HG03432 (cell line): ENCODE measurements around the gene TMEM106B.
"Not testable (repeated sequence)": the region's sequence is repeated elsewhere in the genome, so short reads cannot be mapped to it uniquely, and the experiment has no call there.

ENCODE experiments used
- ATAC-seq: cut with Tn5 transposase; IDR thresholded peaks from one replicate; pipeline ENCODE4 v1.9.1; 2021; ENCODE audit warnings: mild to moderate bottlenecking, moderate library complexity; ENCODE audit not compliant: unreplicated experiment

TMEM106B gene

GRCh38 chr7:12211054-12211710, at the start of gene TMEM106B:
TSS of gene TMEM106B (plus strand) at chr7:12211294. CDS start at chr7:12214811, 3,517 bp downstream.
- peak; percentile 96 for ATAC-seq

GRCh38 chr7:12162415-12163113, 48.5 kb upstream of the TMEM106B start:
- ATAC-seq: no peak

DNA sequence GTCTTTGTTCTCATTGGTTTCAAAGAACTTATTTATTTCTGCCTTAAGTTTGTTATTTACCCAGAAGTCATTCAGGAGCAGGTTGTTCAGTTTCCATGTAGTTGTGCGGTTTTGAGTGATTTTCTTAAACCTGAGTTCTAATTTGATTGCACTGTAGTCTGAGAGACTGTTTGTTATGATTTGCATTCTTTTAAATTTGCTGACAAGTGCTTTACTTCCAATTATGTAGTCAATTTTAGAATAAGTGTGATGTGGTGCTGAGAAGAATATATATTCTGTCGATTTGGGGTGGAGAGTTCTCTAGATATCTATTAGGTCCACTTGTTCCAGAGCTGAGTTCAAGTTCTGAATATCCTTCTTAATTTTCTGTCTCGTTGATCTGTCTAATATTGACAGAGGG, 43.0 kb upstream of the TMEM106B start:
- ATAC-seq: not testable (repeated sequence)

GRCh38 chr7:12169981-12170820, 40.9 kb upstream of the TMEM106B start:
- not testable (repeated sequence) for ATAC-seq

GRCh38 chr7:12173671-12174070, 37.4 kb upstream of the TMEM106B start:
- ATAC-seq: no peak

GRCh38 chr7:12174931-12175330, 36.2 kb upstream of the TMEM106B start:
- ATAC-seq: no peak

- no peak for ATAC-seq
Measured at GRCh38 chr7:12178317-12178716, 32.8 kb upstream of the TMEM106B start.

GRCh38 chr7:12194426-12194825, 16.7 kb upstream of the TMEM106B start:
- ATAC-seq: no peak

DNA sequence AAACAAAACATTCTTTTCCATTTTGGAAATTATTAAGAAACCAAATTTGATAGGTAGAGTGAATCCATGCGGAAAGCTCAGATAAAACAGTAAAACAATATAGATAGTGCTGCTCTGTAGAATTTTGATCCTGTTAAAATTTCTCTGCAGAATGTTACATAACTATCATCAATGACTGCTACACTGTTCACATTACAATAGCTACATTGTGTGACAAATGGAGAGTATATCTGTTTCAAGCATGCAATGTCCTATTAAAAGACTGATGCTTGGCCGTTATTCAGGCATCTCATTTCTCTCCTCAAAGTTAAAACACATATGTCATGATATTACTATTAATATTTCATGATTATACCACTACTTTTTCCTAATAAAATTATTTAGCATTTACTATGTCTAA, 14.7 kb upstream of the TMEM106B start:
- no peak for ATAC-seq

GRCh38 chr7:12199363-12199762, 11.7 kb upstream of the TMEM106B start:
- no peak for ATAC-seq

- no peak for ATAC-seq
Measured at GRCh38 chr7:12207046-12207445, 4.0 kb upstream of the TMEM106B start.

GRCh38 chr7:12209221-12209620, 1.9 kb upstream of the TMEM106B start:
- no peak for ATAC-seq

DNA sequence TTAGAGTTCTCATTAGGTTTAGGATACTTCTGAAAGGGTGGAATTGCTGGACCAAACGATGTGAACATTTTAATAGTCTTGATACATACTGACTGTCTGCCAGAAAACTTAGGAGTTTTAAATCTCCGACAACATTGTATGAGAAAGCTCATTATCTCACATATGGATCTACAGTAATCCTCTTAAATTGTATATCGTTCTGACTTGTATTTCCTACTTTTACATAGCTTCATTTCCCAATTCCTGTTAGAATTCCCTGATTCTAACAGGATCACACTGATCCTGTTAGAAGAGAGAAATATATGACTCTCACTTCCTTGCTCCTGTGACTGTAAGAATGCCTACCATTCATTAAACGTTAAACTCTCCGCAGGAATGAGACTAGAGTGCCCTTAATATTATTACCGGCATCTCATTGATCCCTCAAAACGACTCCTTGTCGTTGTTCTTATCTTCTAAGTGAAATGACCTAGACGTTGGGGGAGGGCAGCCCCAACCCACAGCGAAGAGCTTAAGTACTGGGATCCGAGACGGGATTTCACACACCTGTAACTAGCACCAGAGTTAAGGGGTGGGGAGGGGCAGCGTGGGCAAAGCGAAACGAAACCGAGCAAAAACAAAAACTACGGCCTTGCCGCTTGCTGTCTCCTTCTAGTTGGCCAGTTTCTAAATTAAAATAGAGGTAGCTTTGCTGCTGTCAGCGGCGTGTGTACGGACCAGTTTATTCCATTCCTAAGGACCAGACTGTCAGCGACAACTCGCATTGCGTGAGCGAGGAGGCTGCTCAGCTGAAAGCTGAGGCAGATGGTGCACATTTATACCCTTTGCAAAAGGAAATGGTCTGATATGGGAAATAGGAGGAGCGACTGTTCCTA, 678 bp upstream of the TMEM106B start:
- ATAC-seq: peak; percentile 41

DNA sequence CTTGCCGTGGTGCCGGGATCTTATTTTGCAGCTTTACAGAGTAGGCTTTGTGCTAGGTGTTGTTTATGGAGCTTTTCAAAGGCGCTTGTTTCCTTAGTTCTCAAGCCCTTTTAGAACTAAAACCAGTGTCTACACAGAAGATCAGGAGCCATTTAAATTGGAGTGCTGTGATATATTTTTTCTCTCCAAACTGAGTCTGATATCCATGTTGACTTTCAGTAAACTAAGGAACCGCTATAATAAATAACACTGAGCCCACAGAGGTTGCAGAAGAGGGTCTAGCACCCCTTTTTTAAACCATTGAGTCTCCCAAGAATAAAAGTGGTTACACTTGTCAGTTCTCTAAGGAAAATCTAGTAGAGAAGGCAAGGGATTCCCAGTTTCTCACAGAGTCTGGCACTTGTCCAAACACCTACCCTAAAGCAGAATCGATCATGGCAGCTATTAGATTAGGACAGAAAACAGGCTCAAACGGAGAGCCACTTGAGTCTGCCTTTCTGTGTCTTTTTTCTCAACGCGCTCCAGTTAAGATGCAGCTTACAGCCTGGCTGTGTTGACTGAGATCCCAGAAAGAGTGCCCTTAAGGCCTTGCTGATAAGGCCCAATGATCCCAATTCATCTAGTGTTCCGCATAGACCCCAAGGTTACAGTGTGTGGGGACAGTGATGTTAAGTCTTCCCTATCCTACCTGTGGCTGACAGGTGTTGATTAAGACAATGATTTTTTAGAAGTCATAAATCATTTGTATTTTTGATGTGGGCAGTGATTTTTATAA, 804 bp downstream of the TMEM106B start:
- ATAC-seq: no peak

DNA sequence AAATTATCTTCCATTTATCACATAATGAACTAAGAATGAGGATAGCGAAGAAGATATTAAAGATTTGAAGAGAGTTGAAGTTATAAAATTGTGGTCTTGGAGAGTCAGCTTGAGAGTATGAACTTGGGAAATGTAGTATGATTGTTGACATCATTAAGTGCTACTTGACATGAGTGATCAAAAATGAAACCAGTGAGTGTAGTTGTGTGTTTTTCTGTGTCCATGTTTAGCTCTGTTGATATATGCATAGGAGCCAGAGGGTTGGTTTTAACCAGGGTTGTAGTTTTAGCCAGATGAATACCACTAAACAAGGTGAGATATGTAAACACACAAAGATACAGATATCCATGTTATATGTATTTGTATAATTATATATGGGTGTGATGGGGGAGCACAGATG, 6.2 kb downstream of the TMEM106B start:
- no peak for ATAC-seq

- no peak for ATAC-seq
Measured at GRCh38 chr7:12220389-12221046, 9.4 kb downstream of the TMEM106B start.

DNA sequence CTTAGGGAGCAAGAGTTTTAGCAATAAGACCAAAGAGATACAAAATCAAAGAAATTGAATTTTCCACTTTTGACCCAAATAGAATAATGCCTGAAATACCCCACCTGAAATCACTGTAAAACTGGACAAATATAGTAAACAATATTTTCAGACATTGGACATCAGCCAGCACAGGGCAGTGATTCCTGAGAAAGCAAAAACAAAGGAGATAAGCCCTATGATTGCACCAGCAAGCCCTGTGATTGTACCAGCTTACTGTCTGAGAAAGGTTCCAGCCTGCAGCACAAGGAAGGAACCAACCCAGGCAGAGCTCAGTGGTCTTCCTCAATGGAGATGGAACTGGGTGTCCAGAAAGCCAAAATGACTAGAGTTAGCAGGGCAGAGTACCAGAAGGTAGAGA, 10.3 kb downstream of the TMEM106B start:
- ATAC-seq: no peak

DNA sequence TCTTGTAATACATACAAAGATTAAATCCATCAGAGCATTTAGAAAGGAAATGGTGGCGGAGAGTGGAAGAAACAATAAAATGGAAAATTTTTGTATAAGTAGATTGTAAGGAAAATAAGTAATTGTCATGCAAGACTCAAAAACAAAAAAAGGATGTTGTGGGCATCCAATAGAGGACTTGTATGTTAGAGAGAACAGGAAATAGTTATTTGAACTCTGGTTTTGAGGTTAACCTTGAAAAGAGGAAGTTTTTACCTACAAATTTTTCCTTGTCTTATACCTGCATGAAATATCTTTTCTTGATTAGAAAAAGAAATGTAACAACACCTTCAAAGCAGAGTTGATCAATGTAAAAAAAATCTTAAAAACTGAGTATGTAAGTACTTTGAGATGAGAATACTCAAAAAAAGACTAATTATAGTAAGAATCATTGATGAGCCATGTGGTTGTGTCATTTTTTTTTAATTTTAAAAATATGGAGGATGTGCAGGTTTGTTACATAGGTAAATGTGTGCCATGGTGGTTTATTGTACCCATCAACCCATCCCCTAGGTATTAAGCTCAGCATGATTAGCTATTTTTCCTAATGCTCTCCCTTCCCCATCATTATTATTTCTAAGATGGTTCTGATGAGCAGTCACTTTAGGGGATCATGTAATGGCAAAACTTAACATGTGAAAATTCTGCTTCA, 11.9 kb downstream of the TMEM106B start:
- ATAC-seq: peak; percentile 96

- not testable (repeated sequence) for ATAC-seq
Measured at GRCh38 chr7:12225017-12225416, 13.9 kb downstream of the TMEM106B start.
